ENCODE measurements around the gene HECA. TPM values are rescaled to one million over a fixed set of nuclear protein-coding genes. Genes with fewer than 3 reads are reported as not detected.
"Not testable (repeated sequence)": the region's sequence is repeated elsewhere in the genome, so short reads cannot be mapped to it uniquely, and the experiment has no call there.

The HECA gene
- total RNA-seq, 1 experiment from 2014 or later, result 14.3 TPM

DNA sequence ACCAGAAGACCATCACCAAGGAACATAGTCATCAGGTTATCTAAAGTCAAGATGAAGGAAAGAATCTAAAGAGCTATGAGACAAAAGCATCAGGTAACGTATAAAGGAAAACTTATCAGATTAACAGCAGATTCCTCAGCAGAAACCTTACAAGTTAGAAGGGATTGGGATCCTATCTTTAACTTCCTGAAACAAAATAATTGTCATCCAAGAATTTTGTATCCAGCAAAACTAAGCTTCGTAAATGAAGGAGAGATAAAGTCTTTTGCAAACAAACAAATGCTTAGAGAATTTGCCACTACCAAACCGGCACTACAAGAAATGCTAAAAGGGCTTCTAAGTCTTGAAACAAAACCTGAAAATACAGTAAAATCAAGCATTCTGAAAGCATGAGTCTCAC lies 71.0 kb downstream of the HECA start:
- Histone ChIP-seq H3K36me3 (ENCODE audit: insufficient read depth, low read length, poor library complexity, severe bottlenecking) (no peaks in the 10 kb centered on the region), H3K27me3 (replicated peaks; ENCODE audit: insufficient read depth, low read depth, low read length, poor library complexity) (no peaks in the 10 kb centered on the region), H3K4me1 (ENCODE audit: insufficient read depth, low read length, poor library complexity, severe bottlenecking) (no peaks in the 10 kb centered on the region), H3K9me3 (ENCODE audit: low read depth, low read length, poor library complexity, severe bottlenecking) (peaks cover 10% of the 10 kb centered on the region), H3K4me3 (ENCODE audit: low read depth, low read length, poor library complexity, severe bottlenecking) (no peak overlapping the region), H3K27ac (ENCODE audit: low read depth, low read length, poor library complexity, severe bottlenecking) (no peak overlapping the region)
- ChIA-PET POLR2A (ENCODE audit: low non-redundant PET) (no interaction called here), CTCF (no interaction called here)
- intact Hi-C loops (cut with micrococcal nuclease; ENCODE audit: unreplicated experiment), result no loop called here
- DNase-seq (ENCODE audit: low spot score), result no peak
- no TSS peak for BruUV-seq (replicated peaks)
- TF ChIP-seq, protein P1, sequence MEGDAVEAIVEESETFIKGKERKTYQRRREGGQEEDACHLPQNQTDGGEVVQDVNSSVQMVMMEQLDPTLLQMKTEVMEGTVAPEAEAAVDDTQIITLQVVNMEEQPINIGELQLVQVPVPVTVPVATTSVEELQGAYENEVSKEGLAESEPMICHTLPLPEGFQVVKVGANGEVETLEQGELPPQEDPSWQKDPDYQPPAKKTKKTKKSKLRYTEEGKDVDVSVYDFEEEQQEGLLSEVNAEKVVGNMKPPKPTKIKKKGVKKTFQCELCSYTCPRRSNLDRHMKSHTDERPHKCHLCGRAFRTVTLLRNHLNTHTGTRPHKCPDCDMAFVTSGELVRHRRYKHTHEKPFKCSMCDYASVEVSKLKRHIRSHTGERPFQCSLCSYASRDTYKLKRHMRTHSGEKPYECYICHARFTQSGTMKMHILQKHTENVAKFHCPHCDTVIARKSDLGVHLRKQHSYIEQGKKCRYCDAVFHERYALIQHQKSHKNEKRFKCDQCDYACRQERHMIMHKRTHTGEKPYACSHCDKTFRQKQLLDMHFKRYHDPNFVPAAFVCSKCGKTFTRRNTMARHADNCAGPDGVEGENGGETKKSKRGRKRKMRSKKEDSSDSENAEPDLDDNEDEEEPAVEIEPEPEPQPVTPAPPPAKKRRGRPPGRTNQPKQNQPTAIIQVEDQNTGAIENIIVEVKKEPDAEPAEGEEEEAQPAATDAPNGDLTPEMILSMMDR (conservative IDR thresholded peaks at IDR 0.05; ENCODE audit: low read depth, low read length), result no peak
- TF ChIP-seq EZH2 (IDR thresholded peaks at IDR 0.05; ENCODE audit: borderline replicate concordance, low read depth, low read length, poor library complexity, severe bottlenecking), result no peak

DNA sequence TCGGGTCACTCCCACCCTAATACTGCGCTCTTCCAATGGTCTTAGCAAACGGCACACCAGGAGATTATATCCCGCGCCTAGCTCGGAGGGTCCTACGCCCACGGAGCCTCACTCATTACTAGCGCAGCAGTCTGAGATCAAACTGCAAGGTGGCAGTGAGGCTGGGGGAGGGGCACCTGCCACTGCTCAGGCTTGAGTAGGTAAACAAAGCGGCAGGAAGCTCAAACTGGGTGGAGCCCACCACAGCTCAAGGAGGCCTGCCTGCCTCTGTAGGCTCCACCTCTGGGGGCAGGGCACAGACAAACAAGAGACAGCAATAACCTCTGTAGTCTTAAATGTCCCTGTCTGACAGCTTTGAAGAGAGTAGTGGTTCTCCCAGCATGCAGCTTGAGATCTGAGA lies 75.9 kb downstream of the HECA start:
- POLR2A ChIA-PET (ENCODE audit: low non-redundant PET); H3K4me1 ChIP-seq (ENCODE audit: insufficient read depth, low read length, poor library complexity, severe bottlenecking); CTCF ChIA-PET; H3K27me3 ChIP-seq (replicated peaks; ENCODE audit: insufficient read depth, low read depth, low read length, poor library complexity); H3K36me3 ChIP-seq (ENCODE audit: insufficient read depth, low read length, poor library complexity, severe bottlenecking); H3K4me3 ChIP-seq (ENCODE audit: low read depth, low read length, poor library complexity, severe bottlenecking); BruUV-seq (replicated peaks); H3K27ac ChIP-seq (ENCODE audit: low read depth, low read length, poor library complexity, severe bottlenecking); DNase-seq (ENCODE audit: low spot score); H3K9me3 ChIP-seq (ENCODE audit: low read depth, low read length, poor library complexity, severe bottlenecking): not testable (repeated sequence)
- intact Hi-C loops (cut with micrococcal nuclease; ENCODE audit: unreplicated experiment), result loop anchor here (10.0 kb wide), 1 partner anchor 834 kb away; no protein-coding TSS in a partner anchor

DNA sequence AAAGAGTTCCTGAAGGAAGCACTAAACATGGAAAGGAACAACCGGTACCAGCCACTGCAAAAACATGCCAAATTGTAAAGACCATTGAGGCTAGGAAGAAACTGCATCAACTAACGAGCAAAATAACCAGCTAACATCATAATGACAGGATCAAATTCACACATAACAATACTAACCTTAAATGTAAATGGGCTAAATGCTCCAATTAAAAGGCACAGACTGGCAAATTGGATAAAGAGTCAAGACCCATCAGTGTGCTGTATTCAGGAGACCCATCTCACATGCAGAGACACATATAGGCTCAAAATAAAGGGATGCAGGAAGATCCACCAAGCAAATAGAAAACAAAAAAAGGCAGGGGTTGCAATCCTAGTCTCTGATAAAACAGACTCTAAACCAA lies 77.6 kb downstream of the HECA start:
- H3K4me3 ChIP-seq (ENCODE audit: low read depth, low read length, poor library complexity, severe bottlenecking); H3K4me1 ChIP-seq (ENCODE audit: insufficient read depth, low read length, poor library complexity, severe bottlenecking); BruUV-seq (replicated peaks); H3K36me3 ChIP-seq (ENCODE audit: insufficient read depth, low read length, poor library complexity, severe bottlenecking); H3K27me3 ChIP-seq (replicated peaks; ENCODE audit: insufficient read depth, low read depth, low read length, poor library complexity); POLR2A ChIA-PET (ENCODE audit: low non-redundant PET); H3K9me3 ChIP-seq (ENCODE audit: low read depth, low read length, poor library complexity, severe bottlenecking); CTCF ChIA-PET; H3K27ac ChIP-seq (ENCODE audit: low read depth, low read length, poor library complexity, severe bottlenecking); DNase-seq (ENCODE audit: low spot score): not testable (repeated sequence)
- intact Hi-C loops (cut with micrococcal nuclease; ENCODE audit: unreplicated experiment), result loop anchor here (10.0 kb wide), 1 partner anchor 832 kb away; no protein-coding TSS in a partner anchor

DNA sequence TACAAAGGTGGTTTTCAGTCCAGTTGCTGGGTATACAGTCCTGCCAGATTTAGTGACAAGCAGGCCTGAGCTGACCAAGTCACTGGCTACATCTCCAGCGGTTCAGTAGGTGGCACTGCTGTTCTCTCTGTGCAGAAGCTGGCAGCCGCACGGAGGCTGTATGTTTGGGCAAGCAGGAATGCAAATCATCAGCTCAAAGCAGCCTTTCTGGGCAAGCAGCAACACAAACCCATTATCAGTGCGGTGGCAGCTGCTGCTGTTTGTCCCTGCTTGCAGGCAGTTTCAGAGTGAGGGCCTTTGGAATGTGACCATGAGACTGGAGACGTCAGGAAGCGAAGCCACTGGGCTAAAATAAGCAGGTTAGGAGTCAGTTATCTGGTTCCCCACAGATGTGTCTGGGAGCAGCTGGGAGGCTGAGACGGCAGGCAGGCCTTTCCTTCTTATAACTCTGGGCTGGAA lies 84.4 kb downstream of the HECA start:
- CTCF ChIA-PET, result interaction anchor here (0.5 to 1.8 kb wide), 9 partner anchors 9 to 796 kb away, joined by 3 to 21 read pairs (median 4); no protein-coding TSS in a partner anchor
- no peak overlapping the region for H3K4me3 ChIP-seq (ENCODE audit: low read depth, low read length, poor library complexity, severe bottlenecking)
- BruUV-seq (replicated peaks), result no TSS peak
- TF ChIP-seq, protein P1 (conservative IDR thresholded peaks at IDR 0.05; ENCODE audit: low read depth, low read length), result peak; percentile 85
- no peak for TF ChIP-seq EZH2 (IDR thresholded peaks at IDR 0.05; ENCODE audit: borderline replicate concordance, low read depth, low read length, poor library complexity, severe bottlenecking)
- intact Hi-C loops (cut with micrococcal nuclease; ENCODE audit: unreplicated experiment), result loop anchor here (1.0 to 10.0 kb wide), 2 partner anchors 145 to 826 kb away; no protein-coding TSS in a partner anchor
- no peaks in the 10 kb centered on the region for H3K27me3 ChIP-seq (replicated peaks; ENCODE audit: insufficient read depth, low read depth, low read length, poor library complexity)
- H3K27ac ChIP-seq (ENCODE audit: low read depth, low read length, poor library complexity, severe bottlenecking), result peak overlapping the region; percentile 49
- peaks cover 8% of the 10 kb centered on the region for H3K4me1 ChIP-seq (ENCODE audit: insufficient read depth, low read length, poor library complexity, severe bottlenecking)
- peak; percentile 90 for DNase-seq (ENCODE audit: low spot score)
- POLR2A ChIA-PET (ENCODE audit: low non-redundant PET), result no interaction called here
- peaks cover 6% of the 10 kb centered on the region for H3K9me3 ChIP-seq (ENCODE audit: low read depth, low read length, poor library complexity, severe bottlenecking)
- H3K36me3 ChIP-seq (ENCODE audit: insufficient read depth, low read length, poor library complexity, severe bottlenecking), result no peaks in the 10 kb centered on the region

Measured in A673 (cell line).